Measurements from ENCODE around the gene ZNF628.
"Not testable (repeated sequence)": the region's sequence is repeated elsewhere in the genome, so short reads cannot be mapped to it uniquely, and the experiment has no call there.

Gene ZNF628

DNA sequence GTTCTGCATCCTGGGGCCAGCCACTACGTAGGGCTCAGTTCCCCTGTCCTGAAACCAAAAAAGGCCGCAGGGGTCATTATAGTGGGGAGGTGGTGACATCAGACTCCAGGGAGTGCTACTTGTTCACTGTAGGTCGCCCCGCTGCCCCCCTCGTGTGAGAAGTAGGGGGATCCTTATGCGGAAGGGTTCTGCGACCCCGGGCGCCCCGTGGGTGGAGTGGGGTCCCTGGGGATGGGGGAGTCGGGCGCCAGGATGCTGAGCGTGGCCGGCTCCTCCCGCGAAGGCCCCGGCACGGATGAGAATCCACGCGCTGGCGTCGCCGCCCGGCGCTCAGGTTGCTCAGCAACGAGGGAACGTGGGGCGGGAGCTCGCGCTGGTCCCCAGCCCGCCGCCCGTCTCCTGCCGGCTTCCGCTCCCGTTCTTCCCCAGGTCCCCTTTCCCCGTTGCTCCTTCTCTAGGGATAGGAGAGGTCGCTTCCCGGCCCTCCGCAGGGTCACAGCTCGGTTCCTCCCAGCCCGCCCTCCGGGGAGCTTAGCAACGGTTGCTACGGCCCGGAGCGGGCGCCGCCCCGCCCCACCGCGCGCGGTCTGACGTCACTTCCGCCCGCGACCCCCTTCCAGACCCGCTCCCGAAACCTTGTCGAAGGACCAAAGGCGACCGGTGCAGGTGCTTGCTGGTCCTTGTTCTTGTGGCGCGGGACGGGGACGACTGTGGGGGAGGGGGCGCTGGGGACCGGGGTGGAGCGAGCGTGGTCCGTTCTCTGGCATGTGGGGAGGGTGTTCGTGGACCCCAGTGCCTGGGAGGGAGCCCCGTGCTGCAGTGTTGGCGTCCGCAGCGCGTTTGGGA, 8.4 kb downstream of the ZNF628 start, which contains the start of gene NAT14:
Gene NAT14, plus strand, starts transcription at position 596 of the 846 bp plus-strand sequence. CDS start 521 bp downstream, outside the sequence.
- peak; percentile 62 for DNase-seq

GRCh38 chr19:55485439-55486011, 9.1 kb downstream of the ZNF628 start:
- no peak for DNase-seq

- no peak for DNase-seq
These were observed 9.9 kb downstream of the ZNF628 start for GRCh38 chr19:55486043-55486970.

DNA sequence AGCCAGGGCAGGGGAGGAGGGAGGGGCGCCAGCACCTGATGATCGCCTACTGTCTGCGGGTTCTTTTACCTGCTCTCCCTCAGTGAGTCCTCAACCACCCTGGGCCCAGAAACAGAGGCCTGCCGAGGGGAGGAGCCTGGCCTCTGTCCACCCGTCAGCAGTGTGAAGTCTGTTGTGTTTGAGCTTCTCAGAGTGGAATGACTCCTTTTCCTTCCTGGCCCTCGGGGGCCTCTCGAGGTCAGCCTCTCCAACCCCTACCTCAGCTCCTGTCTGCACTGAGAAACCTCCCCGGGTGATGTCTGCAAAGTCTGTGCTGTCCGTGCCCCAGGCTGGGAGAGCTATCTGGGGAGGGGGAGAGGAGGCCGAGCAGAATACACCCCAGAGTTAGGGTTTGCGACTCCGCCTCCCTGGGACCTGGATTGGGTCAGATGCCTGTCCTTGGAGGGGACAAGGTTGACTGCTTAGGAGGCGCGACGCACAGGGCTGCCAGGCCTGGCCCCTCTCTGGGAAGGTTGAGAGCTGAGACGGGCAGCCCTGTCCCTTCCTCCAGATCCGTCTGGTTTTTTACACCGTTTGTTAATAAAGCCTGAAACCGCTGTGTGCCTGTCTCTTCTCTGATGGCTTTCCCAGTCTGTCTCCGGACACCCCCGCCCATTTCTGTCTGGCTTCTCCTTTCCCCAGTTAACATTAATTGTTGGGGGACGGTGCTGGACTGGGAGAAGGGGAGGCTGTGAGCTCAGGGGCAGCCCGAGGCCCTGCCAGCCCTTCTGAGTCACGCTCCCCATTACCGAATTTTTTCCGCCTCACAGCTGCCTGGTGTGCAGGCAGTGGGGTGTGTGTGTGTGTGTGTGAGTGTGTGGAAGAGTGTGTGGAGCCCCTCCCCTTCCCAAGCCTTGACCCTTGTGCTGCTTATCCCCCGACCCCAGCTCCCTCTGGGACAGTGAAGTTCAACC, 10.8 kb downstream of the ZNF628 start:
- DNase-seq = peak; percentile 94

- DNase-seq = peak; percentile 58
These were observed 11.7 kb downstream of the ZNF628 start, which contains the start of gene SSC5D for GRCh38 chr19:55487924-55488687. TSS of gene SSC5D (plus strand) at chr19:55488436. CDS start at chr19:55488590, 154 bp downstream.

- DNase-seq = no peak
These were observed 12.7 kb downstream of the ZNF628 start for GRCh38 chr19:55488986-55489710.

DNA sequence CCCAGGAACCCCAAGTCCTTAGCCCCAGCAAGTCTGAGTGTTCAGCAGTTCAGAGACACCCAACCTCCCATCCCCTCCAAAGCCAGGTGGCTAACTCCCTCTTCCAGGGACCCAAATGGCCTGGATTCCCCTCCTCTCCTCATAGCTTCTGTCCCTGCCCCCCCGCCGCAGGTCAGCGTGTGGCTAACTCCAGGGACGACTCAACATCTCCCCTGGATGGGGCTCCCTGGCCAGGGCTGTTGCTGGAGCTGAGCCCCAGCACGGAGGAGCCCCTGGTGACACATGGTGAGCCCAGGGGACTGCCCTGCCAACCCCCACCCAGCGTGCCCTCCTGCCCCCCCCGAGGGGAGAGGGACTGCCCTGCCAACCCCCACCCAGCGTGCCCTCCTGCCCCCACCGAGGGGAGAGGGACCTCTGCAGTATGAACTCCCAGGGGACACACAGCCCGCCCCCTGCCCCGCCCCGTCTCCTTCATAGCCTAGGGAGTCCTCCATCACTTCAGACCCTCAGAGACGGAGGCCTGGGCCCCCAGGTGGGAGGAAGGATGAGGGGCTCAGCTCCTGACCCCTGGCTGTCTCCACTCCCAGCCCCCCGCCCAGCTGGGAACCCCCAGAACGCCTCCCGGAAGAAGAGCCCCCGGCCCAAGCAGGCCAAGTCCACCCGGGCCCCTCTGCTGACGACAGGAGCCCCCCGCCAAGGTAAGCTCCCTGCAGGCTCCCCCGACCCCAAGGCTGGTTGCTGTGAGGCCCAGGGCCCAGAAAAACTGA, 13.5 kb downstream of the ZNF628 start:
- DNase-seq = no peak

DNA sequence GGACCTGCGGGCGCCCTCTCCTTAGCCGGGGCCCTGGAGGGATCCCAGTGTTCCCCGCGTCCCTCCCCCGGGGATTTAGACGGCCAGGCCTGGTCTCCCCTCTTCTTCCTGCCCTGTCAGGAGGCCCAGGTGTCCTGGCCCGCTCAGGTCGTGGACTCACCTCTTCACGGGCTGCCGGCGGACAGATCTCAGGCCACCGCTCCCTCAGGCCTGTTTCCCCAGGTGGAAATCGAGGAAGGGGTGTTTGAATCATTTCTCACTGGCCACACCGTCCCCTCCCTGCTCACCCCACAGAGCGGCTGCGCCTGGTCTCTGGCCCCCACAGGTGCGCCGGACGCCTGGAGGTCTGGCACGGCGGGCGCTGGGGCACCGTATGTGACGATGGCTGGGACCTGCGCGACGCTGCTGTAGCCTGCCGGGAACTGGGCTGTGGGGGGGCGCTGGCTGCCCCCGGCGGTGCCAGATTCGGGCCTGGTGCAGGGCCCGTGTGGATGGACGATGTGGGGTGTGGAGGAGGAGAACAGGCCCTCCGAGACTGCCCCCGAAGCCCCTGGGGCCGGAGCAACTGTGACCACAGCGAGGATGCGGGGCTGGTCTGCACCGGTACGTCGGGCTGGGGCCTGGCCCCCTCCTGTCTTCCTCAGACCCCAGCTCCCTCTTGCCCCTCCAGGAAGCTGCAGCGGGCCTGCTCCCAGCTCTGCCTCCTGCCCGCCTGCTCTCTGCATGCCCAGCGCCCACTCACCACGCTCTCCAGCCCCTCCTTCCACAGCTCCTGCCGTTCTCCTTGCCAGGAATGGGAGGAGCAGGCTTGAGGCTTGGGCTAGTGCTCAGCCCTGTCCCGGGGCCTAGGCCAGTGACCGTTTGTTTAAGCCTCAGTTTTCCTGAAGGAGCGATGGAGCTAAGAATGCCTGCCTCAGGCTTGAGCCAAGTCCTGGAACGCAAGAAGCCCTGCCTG, 14.3 kb downstream of the ZNF628 start:
- DNase-seq = no peak

- no peak for DNase-seq
These were observed 15.3 kb downstream of the ZNF628 start for GRCh38 chr19:55491546-55492360.

DNA sequence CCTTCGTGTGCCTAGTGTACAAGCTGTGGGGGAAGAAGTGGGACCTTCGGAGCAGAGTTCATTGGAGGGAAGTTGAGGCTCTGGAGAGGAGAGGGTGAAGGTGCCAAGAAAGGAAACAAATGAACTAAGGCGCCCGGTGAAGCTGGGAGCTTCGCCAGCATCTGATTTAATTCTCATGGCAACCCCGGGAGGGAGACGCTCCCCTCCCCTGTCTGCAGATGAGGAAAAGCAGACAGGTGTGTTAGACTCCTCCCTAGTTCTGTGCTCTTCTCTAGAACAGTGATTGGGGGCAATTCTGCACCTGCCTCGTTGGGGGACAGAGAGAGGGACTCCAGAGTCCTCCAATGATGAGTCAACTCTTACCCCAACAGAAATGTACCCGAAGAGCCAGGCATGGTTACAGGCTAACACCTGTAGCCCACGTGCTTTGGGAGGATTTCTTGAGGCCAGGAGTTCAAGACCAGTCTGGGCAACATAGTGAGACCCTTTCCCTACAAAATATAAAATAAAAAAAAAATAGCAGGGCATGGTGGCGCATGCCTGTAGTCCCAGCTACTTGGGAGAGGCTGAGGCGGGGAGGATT, 16.0 kb downstream of the ZNF628 start:
- no peak for DNase-seq

GRCh38 chr19:55493052-55493644, 16.7 kb downstream of the ZNF628 start:
- peak; percentile 32 for DNase-seq

- DNase-seq = no peak
These were observed 17.3 kb downstream of the ZNF628 start for GRCh38 chr19:55493645-55494171.

- DNase-seq = peak; percentile 49
These were observed 17.9 kb downstream of the ZNF628 start for GRCh38 chr19:55494172-55494761.

- no peak for DNase-seq
These were observed 19.4 kb downstream of the ZNF628 start for GRCh38 chr19:55495646-55496349.

- DNase-seq = not testable (repeated sequence)
These were observed 20.4 kb downstream of the ZNF628 start for GRCh38 chr19:55496820-55497219.
